GM21423 (cell line): Measurements from ENCODE around the gene GRIP2.
"Not testable (repeated sequence)": the region's sequence is repeated elsewhere in the genome, so short reads cannot be mapped to it uniquely, and the experiment has no call there.

Source experiments
- ATAC-seq: cut with Tn5 transposase; IDR thresholded peaks from one replicate; pipeline ENCODE4 v1.9.1; 2021; ENCODE audit warnings: mild to moderate bottlenecking, moderate library complexity; ENCODE audit not compliant: unreplicated experiment

Gene GRIP2

DNA sequence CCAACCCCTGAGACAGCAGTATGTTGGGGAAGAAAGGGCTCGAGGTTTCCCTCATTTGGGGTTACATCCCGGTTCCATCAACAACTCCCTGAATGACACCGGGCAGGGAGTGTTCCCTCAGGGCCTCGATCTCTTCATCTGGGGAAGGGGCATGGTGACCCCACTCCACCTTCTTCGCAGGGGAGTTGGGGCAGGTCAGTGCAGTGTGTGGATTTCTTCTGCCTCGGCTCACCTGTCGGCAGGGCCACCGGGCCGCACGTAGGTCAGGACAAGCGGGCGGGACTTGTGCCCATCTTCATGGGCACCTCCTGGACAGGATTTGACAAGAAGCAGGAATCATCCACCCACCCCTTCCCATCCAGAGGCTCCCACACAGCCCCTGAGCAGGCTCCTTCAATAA lies 17.4 kb downstream of the GRIP2 start:
- no peak for ATAC-seq

DNA sequence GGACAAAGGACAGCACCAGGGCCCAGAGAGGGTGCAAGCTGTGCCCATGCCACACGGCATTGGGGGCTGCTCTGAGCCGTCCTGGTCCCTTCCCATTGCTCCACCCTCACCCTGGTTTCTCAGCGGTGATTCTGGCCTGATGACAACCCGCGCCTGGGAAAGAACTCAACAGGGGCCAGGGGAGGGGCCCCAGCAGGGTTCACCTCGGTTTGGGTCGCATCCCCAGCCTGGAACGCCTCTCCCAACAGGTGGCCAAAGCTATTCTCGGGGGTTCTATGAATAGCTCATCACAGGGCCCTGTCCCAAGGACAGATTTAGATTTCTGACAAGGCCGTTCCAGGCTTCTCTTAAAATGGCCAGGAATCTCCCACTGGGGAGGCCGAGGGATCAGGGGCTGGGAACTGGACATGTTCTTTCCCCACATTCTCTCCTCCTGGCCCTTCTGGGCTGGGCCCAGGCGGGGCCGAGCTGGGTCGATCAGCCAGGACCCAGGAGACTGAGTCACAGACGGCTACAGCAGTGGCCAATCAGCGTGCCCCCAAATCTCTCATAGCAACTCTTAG lies 17.9 kb downstream of the GRIP2 start:
- no peak for ATAC-seq

DNA sequence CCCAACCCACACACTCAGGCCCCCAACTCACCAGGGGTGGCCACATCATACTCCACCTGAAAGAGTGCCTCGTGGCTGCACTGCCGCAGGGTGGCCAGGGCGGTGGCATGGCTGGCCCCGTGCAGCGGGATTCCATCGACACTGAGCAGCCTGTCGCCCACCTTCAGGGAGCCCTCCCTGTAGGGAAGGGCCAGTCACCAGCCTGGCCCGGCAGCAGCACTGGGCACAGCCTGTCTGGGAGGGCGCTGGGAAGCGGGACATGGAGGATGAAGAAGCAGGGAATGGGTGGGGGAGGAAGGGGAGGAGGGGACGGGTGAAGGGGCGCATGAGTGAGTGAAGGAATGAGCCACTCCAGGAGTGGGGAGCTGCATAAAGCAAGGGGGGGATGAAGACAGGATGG lies 18.5 kb downstream of the GRIP2 start:
- ATAC-seq, result no peak

DNA sequence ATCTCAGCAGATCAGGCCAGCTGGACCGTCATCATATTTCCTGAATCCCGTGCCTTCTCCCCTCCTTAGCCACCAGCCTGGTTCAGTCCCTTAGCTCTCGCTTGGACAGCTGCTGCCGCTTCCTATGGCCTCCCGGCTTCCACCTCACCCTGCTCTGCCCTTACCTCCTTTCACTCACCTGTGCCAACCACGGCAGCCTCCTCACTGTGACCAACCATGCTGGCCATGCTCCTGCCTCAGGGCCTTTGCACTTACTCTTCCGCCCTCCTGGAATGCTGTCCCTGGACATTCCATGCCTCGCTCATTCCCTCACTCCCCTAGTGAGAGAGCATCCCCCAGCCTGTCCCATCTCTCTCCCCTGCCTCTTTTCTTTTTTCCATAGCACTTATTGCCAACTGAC lies 19.2 kb downstream of the GRIP2 start:
- no peak for ATAC-seq

DNA sequence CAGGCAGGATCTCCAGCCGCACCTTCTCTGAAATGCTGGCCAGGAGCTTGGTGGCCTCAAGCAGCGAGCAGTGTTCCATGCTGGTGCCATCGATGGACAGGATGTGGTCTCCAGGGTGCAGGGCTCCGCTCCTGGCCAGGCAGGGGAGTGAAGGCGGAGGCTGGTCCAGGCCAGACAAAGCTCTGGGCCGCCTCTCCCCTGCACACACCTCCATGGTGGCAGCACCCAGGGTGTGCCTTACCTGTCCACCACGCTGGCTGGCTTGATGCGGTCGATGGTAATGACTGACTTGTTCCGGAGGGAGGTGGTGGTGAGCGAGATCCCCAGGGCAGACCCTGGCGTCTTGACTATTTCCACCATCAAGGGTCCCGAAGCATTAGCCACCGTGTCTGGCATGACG lies 20.0 kb downstream of the GRIP2 start:
- no peak for ATAC-seq

DNA sequence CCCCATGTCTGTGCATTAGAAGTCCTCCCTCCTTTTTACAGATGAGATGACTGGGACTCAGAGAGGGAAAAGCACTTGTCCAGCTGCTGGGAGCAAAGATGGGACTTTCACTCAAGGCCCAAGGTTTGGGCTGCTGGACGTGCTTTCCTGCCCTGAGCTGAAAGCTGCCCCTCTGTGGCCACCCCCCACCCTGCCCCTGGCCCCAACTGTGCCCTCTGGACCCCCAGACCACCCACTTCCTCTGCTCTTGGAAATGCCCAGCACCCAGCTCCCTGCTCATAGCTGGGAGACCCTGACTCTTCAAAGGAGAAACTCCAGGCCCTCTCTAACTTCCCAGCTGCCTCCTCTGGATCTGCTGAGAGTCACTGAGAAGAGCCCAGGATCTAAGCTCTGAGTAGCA lies 20.7 kb downstream of the GRIP2 start:
- ATAC-seq, result no peak

DNA sequence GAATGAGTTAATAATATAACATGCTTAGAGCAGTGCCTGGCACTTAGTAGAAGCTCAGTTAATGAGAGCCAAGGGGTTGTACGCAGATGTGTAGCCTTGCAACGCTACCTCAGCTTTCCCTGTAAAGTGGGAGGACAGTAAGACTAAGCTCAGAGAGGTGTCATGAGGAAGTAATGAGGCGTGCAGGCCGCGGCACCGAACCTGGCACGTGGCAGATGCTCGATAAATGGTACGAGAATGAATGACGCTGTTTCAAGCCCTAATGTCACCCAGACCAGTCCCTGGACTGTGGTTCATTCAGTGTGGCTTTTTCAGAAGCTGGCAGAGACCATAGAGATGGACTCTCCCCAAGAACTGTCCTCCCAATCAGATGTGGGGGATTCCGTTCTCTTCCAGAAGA lies 21.2 kb downstream of the GRIP2 start:
- ATAC-seq, result no peak

DNA sequence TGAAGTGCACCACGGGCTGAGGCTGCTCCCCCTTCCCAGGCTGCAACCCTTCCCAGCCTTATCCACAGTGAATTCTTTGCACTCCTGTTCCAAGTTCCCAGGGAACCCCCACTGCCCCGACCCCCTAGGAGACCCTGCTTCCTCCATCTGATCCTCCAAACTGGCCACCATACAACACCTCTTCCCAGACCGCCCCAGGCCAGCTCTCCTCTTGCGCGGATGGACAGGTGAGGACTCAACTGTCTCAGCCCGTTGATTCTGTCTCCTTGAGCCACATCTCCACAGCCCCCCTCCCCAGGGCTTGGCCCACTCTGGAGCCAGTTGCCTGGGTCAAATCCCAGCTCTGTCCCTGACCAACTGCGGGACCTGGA lies 21.7 kb downstream of the GRIP2 start:
- ATAC-seq, result no peak

DNA sequence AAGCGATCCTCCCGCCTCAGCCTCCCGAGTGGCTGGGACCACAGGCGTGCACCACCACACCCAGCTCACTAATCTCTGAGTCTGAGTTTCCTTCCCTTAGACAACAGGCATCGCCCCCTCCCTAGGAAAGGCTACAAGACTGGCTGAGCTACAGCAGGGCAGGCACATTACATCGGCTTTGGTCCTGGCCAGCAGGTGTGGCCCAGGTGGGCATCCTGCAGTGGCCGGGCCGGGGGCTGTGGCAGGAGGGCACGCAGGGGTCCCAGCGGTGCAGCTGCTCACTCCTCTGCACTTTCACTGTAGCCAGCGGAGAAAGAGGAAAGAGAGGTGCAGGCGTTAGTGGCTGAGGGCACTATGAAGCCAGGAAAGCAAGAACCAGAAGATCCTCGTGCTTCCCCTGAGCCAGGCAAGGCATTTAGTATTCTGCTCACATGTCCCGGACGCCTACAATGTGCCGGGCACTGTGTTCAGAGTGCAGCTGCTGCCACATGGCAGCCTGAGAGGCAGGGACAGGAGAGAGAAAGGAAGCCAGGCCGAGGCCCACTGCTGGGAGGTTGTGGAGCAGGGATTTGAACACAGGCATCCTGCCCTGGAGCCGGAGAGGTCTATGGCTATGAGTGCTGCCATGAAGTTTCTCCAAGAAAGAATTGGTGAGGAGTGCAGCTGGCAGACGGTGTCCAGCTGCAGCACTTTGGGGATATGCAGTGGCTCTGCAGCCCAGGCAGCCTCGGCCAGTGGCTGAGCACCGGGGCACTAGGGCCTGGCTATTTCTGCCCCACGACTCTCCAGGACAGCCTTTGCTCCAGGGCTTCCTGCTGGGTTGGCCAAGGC lies 22.3 kb downstream of the GRIP2 start:
- no peak for ATAC-seq

DNA sequence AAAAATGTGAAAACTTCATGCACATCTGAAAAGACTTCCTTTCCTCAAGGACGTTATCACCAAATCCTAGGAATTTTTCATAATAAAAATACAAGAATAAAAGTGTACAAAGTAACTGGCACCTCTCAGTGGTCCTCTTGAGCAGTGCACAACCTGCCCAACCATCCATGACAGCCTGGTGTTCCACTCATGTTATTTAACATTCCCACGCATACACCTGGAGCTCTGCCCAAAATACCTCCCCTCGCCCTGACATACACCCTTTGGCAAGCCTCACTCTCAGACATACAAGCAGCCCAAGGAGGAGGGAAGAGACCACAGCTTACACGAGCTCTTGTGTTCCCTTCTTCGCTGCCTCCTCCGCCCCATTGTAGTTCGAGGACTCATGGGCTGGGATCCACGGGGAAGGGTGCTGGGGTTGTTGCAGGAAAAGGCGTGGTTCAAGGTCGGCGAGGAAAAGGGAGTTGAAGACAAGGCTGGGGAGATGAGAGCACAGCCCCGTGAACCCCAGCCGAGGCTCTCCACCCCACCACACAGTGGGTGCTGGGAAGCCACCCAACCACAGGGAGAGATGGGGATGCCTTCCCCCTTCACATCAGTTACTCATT lies 23.3 kb downstream of the GRIP2 start:
- no peak for ATAC-seq

DNA sequence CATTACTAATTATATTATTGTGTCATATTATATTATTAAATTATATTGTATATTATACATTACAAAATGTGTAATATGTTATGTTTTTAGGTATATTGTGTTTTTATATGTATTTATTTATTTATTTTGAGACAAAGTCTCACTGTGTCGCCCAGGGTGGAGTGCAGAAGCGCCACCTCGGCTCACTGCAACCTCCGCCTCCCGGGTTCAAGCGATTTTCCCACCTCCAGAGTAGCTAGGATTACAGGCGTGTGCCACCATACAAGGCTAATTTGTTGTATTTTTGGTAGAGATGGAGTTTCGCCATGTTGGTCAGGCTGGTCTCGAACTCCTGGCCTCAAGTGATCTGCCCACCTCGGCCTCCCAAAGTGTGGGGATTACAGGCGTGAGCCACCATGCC lies 24.6 kb downstream of the GRIP2 start:
- ATAC-seq, result not testable (repeated sequence)

DNA sequence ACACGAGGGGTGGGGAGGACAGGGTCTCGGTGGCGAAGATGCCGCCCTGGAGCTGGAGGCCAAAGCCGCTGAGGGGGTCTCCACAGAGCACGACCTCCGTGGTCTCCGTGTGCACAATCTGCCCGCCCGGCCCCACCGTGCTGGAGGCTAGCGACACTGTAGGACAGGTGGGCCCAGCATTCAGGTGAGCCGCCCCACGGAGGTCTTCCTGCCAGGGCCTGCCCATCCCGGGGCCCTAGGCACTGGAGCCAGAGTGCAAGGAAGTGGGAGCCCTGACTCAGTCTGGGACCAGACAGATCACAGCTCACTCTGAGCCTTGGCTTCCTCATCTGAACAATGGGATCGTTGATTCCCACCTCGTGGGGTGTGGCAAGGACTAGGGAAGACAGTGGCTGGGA lies 25.8 kb downstream of the GRIP2 start:
- no peak for ATAC-seq

DNA sequence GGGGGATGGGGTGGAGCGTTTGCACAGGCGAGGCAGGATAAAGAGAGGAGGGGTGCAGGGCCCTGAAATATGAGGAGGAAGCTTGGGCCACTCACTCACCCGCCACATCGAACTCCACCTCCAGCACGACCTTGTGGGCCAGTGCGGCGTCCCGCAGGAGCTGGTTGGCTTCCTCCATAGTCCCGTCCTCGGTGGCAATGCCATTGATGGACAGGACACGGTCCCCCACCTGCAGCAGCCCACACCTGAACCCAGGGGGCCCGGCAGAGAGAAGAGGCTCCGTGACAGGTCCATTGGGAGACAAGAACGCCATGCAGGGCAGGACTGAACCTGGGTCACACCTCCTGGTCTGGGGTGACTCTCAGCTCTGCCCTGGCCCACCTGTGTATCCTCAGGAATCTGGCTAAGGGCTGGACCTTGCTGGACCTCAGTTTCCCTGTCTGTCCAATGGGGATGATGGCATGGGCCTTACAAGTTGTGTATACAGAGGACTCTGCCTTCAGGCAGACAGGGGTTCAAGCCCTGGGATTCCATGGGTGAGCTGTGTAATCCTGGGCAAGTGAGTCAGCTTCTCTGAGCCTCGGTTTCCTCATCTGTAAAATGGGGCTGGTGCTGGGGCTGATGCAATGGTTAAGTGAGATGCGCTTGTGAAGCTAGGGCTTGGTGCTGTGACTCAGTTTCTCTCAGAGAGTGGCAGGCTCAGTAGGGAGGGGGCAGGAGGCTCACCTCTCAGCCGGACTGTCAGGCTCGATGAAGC lies 26.4 kb downstream of the GRIP2 start:
- ATAC-seq, result no peak

DNA sequence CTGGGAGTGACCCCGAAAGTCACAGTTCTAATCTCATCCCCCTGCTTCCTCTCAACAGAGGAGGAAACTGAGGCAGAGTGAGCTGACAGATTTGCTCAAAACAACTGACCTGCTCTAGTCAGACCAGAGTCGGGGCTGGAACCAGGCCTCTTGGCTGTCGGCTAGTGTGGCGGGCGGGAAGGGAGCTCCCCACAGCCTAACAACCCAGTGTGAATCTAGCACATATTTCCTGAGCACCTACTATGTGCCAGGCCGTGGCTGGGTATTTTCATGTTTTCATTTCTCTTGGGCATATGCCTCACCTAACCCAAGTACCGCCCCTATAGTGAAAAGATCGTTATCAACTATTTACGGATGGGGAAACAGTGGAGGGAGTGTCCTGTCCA lies 27.2 kb downstream of the GRIP2 start:
- ATAC-seq, result no peak

DNA sequence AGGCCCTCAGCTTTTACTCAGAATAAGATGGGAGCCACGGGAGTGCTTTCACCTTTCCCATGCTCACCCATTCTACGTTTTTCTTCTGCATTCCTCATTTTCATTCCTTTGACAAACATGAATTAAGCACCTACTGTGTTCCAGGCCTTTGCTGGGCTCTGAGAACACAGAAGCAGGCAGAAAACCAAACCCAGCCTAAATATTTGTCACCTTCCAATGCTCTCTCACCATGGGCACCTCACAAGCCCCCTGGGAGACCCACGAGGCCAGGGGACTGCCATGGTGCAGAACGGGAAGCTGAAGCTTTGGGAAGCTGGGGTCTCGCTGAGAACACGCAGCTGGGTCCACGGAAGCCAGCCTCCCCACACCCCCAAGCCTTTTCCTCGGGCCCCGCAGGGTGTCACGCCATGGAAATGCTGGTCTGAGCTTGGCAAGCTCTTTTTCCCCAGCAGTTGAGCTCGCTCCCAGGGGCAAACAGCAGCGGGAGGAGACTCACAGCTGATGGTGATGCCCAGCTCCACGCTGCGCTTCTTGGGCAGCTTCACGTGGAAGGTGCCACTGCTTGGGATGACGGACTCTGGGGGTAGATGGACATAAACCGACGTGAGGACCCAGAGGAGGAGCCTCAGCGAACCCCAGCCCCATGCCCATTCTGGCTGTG lies 27.7 kb downstream of the GRIP2 start:
- ATAC-seq, result no peak

DNA sequence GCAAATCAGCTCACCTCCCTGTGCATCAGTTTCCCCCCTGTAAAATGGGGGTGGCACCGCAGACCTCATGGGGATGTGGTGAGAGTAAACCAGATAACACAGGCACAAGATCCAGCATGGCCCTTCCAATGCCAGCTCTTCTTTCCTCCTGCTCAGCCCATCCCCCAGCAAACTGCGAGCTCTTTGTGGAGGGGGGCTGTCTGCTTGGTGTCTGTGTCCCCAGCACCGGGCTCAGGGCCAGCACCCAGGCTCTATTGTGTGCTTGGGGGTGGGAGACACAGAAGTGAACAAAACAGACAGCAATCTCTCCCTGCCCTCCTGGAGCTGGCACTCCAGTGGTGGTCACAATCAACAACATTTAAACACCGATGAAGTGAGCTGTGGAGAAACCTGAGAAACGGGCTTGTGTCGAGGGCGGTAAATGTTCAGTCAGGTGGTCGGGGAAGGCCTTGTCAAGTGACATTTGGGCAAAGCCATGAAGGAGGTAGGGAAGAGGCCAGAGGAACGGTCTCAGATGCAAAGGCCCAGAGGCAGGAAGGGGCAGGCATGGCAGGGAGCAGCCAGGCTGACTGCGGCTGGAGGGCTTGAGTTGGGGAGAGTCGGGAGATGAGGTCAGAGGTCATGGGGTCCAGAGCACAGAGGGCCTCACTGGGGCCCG lies 28.4 kb downstream of the GRIP2 start:
- ATAC-seq, result no peak

DNA sequence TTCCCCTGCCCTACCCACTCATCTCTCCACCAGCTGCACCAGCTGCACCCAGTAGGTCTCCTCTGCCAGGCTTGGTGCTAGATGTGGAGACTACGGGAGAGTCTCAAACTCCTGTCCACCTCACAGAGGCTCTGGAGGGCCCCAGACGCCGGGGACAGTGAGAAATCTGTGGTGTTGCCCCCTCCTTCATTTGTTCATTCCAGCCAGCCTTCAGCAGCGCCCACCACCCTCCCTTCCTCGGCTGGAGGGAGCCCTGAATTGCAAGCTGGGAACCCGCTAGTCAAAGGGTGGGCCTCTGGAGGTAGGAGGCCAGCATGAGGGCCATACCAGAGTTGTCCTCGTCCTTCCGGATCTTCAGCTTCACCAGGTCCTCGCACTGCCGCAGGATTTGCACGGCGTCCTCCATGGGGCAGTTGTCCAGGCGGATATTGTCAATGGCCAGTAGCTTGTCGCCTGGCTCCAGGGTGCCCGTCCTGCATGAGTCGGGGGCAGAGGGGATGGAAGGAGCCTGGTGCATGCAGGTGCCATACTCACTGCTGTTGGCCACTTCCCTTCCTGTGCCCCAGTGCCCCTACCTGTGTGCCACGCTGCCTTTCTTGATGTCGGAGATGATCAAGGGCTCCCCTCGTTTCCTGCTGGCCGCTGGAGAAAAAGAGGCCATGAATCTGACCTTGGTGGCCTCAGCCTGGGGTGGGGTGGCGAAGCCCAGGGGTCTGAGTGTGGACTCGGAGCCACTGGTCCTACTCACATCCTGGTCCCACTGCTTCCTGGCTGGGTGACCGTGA lies 29.1 kb downstream of the GRIP2 start:
- no peak for ATAC-seq

DNA sequence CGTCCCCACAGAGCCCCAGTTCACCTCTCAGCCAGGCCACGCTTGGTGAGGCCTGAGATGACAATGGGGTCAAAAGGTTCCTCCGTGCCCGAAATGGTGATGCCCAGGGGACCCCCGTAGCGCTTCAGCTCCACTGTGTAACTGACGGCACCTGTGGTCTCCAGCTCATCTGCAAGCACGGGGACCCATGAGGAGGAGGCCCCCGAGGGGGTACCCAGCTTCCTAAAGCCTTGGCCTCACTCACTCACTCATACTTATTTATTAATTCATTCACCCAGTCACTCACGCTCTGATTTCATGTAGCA lies 30.4 kb downstream of the GRIP2 start:
- ATAC-seq, result no peak

DNA sequence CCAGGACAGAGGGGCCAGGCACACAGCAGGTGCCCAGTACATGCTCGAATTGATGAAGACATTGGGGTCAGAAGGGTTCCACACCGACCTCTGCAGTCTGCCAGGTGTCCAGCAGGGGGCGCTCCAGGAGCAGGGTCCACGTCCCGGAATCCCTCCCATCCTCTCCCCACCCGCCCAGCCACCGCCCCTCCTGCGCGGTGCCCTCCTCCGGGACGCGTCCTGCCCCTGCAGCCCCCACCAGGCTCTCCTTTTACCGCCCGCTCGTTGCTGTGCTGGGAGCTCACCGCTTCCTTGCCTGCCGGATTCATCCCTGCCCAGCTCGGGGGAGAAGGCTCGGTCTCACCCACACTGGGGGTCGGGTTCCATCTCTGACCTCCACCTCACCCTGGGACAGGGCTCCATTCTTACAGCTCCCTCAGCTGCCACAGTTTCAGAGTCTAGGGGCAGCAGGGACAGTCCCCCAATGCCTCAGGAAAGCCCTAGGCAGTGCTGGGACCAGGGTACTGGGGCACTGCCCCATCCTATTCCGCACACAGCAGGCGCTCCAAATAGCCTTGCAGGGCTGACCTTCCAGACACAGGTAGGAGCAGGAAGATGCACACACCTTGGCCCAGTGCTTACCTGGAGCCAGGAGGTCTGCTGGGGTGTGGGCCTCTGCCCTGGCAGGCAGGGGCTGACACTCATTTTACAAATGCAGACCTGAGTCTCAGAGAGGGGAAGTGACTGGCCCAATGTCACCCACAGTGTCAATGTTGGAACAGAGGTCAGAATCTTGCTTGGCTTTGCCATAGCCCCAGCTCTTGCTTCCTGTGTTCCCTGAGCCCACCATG lies 31.0 kb downstream of the GRIP2 start:
- peak; percentile 61 for ATAC-seq
